ENCODE results near the gene C16orf86. TPM values are rescaled to one million over a fixed set of nuclear protein-coding genes. Genes with fewer than 3 reads are reported as not detected.

Gene C16orf86
- polyA plus RNA-seq, 2 of the 4 experiments (the other 2 are of a cell fraction): 0.06 TPM; not detected in 1

DNA sequence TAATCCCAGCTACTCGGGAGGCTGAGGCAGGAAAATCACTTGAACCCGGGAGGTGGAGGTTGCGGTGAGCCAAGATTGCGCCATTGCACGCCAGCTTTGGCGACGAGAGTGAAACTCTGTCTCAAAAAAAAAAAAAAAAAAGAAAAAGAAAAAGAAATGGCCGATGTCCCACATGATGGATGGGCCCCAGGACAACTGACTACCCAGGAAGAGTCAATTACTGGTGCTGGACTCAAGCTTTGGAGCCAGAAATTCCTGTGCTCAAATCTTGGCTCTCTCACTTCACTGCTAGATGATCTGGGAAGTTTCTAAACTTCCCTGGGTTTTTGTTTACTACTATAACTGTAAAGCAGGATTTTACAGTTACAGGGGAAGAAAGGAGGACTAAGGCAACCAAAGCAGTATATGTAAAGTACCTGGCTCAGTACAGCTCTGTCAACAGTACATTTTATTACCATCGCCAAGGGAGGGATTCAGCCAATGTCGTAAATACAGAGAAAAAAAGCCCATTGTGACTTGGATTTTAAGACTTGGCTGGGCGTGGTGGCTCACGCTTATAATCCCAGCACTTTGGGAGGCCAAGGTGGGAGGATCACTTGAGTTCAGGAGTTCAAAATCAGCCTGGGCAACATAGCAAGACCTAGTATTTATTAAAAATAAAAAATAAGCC, 11.9 kb downstream of the C16orf86 start (continued):
- no peak for TF ChIP-seq CBX2 (IDR thresholded peaks at IDR 0.05; ENCODE audit: borderline replicate concordance, low read depth)

DNA sequence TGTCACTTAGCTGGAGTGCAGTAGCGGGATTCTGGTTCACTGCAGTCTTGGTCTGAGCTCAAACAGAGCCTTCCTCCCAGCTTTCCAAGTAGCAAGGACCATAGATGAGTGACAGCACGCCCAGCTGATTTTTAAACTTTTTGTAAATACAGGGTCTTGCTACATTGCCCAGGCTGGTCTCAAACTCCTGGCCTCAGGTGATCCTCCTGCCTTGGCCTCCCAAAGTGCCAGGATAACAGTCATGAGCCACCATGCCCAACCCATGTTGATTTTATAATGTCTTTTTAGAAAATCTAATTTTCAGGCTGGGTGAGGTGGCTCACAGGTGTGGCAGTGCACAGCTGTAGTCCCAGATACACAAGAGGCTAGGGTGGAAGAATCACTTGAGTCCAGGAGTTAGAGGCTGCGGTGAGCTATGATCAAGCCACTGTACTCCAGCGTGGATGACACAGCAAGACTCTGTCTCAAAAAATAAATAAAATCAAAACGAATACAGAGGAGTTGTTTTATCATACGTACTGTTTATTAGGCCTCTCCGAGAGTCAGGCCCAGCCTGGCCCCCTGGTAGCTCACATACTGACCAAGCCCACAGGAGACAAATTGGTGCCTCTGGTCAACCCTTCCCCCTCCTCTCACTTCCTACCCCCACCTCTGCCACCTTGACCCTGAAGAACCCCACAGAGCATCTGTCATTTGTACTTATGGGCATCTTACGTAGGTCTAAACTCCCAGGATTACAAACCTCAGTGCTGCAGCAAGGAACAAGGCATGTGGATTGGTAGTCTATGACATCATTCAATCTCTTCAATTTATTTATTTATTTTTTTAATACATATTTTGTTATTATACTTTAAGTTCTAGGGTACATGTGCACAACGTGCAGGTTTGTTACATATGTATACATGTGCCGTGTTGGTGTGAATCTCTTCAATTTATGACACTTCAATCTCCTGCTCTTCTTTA, 13.6 kb downstream of the C16orf86 start:
- 83% methylated on average over 10 of the region's 10 CpGs for WGBS (ENCODE audit: missing lambda C conversion rate)
- Histone ChIP-seq H3K4me1 (no peaks in the 10 kb centered on the region), H3K4me3 (no peak overlapping the region), H3K27ac (no peak overlapping the region), H3K4me2 (no peak overlapping the region), H3K9me3 (no peaks in the 10 kb centered on the region)
- FAIRE-seq (no peak), ATAC-seq (no peak), DNase-seq (ENCODE audit: low read depth in 1 of 2, low spot score in 1 of 2) (no peak)
- ChIA-PET CTCF (interaction anchor here (0.9 to 5.0 kb wide), 5 partner anchors 7 to 199 kb away, joined by 3 to 36 read pairs (median 3); partner anchors contain the start of gene C16orf86), POLR2A (no interaction called here)
- TF ChIP-seq FOXS1 (CRISPR knock-in tag; IDR thresholded peaks at IDR 0.05): no peak
- TF ChIP-seq JUN (IDR thresholded peaks at IDR 0.05): no peak
- TF ChIP-seq ZFP36 (IDR thresholded peaks at IDR 0.05; ENCODE audit: borderline replicate concordance, partially characterized antibody): no peak
- no peak for TF ChIP-seq REST (IDR thresholded peaks at IDR 0.05)
- TF ChIP-seq ATOH8 (CRISPR knock-in tag; IDR thresholded peaks at IDR 0.05; ENCODE audit: low read depth): no peak
- TF ChIP-seq HEYL (CRISPR knock-in tag; IDR thresholded peaks at IDR 0.05): no peak
- TF ChIP-seq CHD2 (IDR thresholded peaks at IDR 0.05; ENCODE audit: low read length, partially characterized antibody): no peak
- TF ChIP-seq FOSL2 (IDR thresholded peaks at IDR 0.05): no peak
- no peak for TF ChIP-seq FOSL2 (CRISPR knock-in tag; IDR thresholded peaks at IDR 0.05)
- TF ChIP-seq FOSB (CRISPR knock-in tag; IDR thresholded peaks at IDR 0.05): no peak
- TF ChIP-seq, protein P1, sequence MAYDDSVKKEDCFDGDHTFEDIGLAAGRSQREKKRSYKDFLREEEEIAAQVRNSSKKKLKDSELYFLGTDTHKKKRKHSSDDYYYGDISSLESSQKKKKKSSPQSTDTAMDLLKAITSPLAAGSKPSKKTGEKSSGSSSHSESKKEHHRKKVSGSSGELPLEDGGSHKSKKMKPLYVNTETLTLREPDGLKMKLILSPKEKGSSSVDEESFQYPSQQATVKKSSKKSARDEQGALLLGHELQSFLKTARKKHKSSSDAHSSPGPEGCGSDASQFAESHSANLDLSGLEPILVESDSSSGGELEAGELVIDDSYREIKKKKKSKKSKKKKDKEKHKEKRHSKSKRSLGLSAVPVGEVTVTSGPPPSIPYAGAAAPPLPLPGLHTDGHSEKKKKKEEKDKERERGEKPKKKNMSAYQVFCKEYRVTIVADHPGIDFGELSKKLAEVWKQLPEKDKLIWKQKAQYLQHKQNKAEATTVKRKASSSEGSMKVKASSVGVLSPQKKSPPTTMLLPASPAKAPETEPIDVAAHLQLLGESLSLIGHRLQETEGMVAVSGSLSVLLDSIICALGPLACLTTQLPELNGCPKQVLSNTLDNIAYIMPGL (CRISPR knock-in tag; IDR thresholded peaks at IDR 0.05; ENCODE audit: borderline replicate concordance): no peak
- no peak for TF ChIP-seq ZSCAN20 (CRISPR knock-in tag; IDR thresholded peaks at IDR 0.05)
- TF ChIP-seq TFCP2L1 (CRISPR knock-in tag; IDR thresholded peaks at IDR 0.05): no peak

- FAIRE-seq (no peak), ATAC-seq (no peak), DNase-seq (ENCODE audit: low read depth in 1 of 2, low spot score in 1 of 2) (no peak)
- no peaks in the 10 kb centered on the region for H3K9me3 ChIP-seq
- ChIA-PET CTCF (interaction anchor here (2.0 to 5.0 kb wide), 4 partner anchors 11 to 190 kb away, joined by 6 to 36 read pairs (median 12); no protein-coding TSS in a partner anchor), POLR2A (no interaction called here)
- H3K4me2 ChIP-seq: no peak overlapping the region
- WGBS (ENCODE audit: missing lambda C conversion rate): 96% methylated on average over 4 of the region's 4 CpGs
- H3K4me1 ChIP-seq: no peaks in the 10 kb centered on the region
- H3K27ac ChIP-seq: no peak overlapping the region
- no peak overlapping the region for H3K4me3 ChIP-seq
- TF ChIP-seq MAFK (IDR thresholded peaks at IDR 0.05; ENCODE audit: partially characterized antibody): no peak
- TF ChIP-seq EP300 (IDR thresholded peaks at IDR 0.05): no peak
- no peak for TF ChIP-seq SMC3 (IDR thresholded peaks at IDR 0.05)
- TF ChIP-seq RCOR1 (IDR thresholded peaks at IDR 0.05; ENCODE audit: low read depth, low read length): no peak
- TF ChIP-seq CBX8 (IDR thresholded peaks at IDR 0.05): no peak
- no peak for TF ChIP-seq CHD4 (IDR thresholded peaks at IDR 0.05; ENCODE audit: borderline replicate concordance)
- no peak for TF ChIP-seq RFX5 (IDR thresholded peaks at IDR 0.05)
- TF ChIP-seq PBX3 (IDR thresholded peaks at IDR 0.05): no peak
- no peak for TF ChIP-seq EHF (CRISPR knock-in tag; IDR thresholded peaks at IDR 0.05)
- no peak for TF ChIP-seq BCL3 (IDR thresholded peaks at IDR 0.05)
- no peak for TF ChIP-seq GATA3 (IDR thresholded peaks at IDR 0.05; ENCODE audit: borderline replicate concordance)
- no peak for TF ChIP-seq HOXB13 (CRISPR knock-in tag; IDR thresholded peaks at IDR 0.05; ENCODE audit: low read depth)
Observed at GRCh38 chr16:67683767-67684166, 17.2 kb downstream of the C16orf86 start.

Measured in A549 (cell line).